A549 treated with Mapracorat at 1 μM for 4 hours (cell line): Measurements from ENCODE around the gene MAGEA6. TPM values are rescaled to one million over a fixed set of nuclear protein-coding genes. Genes with fewer than 3 reads are reported as not detected.

Source experiments
- total RNA-seq: library from RNA; stranded (reverse); fragments of 200-300 nt; extraction: Qiagen RNA extraction; gene quantifications from 5 replicates; pipeline ENCODE4 v1.2.3, GENCODE V29; 2022

Gene MAGEA6
- 11.3 to 13.3 TPM (median 12.0 TPM) in 5 replicates for total RNA-seq

DNA sequence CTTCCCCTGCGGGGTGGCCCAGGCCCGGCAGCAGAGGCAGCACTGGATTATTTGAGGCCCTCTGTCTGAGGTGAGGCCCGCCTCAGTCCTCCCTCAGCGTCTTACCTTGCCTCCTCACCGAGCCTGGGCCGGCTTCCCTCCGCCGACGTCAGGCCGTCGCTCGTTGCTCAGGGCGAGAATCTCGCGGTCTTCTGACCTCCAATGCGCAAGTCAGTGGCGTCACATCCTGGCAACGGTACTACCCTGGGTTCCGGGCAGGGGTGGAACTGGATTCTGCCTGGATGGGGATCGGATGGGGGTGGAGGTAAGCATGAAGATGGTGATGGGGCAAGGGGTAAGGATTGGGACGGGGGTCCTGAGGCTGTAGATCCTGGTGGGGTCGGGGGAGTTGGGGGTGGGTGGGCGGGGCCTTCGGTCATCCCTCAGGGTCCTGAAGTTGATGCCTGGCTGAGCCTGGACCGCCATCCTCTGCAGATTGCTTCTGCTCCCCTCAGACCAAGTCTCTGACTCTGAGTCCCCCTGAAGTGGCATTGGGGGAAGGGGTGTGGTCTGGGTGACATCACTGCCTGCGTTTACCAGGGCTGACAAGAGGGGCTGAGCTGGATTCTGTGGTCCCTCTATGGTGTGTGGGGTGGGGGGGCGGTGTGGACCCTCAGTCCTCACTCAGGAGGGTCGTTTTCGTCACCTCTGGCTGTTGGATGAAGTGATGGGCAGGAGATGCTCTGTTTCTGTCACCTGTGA is at the start of gene MAGEA6:
TSS of gene MAGEA6 (minus strand) at position 141 of the 741 bp plus-strand sequence. CDS start 2,039 bp downstream, outside the sequence.

DNA sequence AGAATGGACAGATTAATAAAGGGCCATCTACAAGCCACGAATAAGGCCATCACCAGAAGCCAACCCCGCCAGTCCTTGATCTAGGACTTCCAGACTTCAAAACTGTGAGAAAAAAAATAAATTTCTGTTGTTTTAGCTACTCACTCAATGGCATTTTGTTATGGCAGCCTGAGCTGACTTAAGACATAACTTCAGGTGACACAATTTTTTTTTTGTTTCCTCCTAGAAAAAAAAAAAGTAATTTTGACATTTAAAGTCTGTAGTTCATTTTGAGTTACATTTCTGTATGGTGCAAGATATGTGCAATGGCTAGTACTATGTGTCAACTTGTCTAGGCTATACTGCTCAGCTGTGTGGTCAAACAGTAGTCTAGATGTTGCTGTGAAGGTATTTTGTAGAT is 10.6 kb downstream of the MAGEA6 start, which contains the start of gene CSAG3:
TSS of gene CSAG3 (plus strand) at position 301 of the 400 bp plus-strand sequence.

GRCh38 chrX:152753686-152754650 is 15.5 kb downstream of the MAGEA6 start, which contains the start of gene MAGEA2:
Gene MAGEA2 (minus strand): TSS chrX:152753842. CDS start chrX:152751363, 2,479 bp downstream.

DNA sequence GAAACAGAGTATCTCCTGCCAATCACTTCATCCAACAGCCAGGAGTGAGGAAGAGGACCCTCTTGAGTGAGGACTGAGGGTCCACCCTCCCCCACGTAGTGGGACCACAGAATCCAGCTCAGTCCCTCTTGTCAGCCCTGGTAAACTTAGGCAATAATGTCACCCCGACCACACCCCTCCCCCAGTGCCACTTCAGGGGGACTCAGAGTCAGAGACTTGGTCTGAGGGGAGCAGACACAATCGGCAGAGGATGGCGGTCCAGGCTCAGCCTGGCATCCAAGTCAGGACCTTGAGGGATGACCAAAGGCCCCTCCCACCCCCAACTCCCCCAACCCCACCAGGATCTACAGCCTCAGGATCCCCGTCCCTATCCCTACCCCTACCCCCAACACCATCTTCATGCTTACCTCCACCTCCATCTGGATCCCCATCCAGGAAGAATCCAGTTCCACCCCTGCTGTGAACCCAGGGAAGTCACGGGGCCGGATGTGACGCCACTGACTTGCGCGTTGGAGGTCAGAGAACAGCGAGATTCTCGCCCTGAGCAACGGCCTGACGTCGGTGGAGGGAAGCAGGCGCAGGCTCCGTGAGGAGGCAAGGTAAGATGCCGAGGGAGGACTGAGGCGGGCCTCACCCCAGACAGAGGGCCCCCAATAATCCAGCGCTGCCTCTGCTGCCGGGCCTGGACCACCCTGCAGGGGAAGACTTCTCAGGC is 36.1 kb downstream of the MAGEA6 start, which contains the start of the genes CSAG1 and MAGEA12:
TSS of gene CSAG1 (minus strand) at position 461 of the 715 bp plus-strand sequence. CDS start 1,261 bp downstream, outside the sequence.
TSS of gene MAGEA12 (plus strand) at position 497 of the 715 bp plus-strand sequence. CDS start 2,405 bp downstream, outside the sequence.

Other genes starting within 250 kb of the MAGEA6 start
- gene GABRQ, start 131.8 kb downstream of the MAGEA6 start, total RNA-seq, result 0.16 to 0.22 TPM (median 0.18 TPM) in 5 replicates
- gene MAGEA3, start 70.9 kb downstream of the MAGEA6 start, total RNA-seq, result 2.8 to 4.1 TPM (median 3.2 TPM) in 5 replicates
- not detected in 5 replicates for gene CSAG2, start 60.4 kb downstream of the MAGEA6 start, total RNA-seq
- gene MAGEA2B, start 55.1 kb downstream of the MAGEA6 start, total RNA-seq, result 0.19 TPM in 1 of 5 replicates, not detected in the others
- 0.26 to 0.92 TPM (median 0.43 TPM) in 4 of 5 replicates, not detected in the other for gene CSAG1, start 36.0 kb downstream of the MAGEA6 start, total RNA-seq
- gene MAGEA12, start 35.9 kb downstream of the MAGEA6 start, total RNA-seq, result 0.11 to 0.26 TPM (median 0.15 TPM) in 5 replicates
- gene MAGEA2, start 15.8 kb downstream of the MAGEA6 start, total RNA-seq, result 0.12 to 0.27 TPM in 2 of 5 replicates, not detected in the others
- gene CSAG3, start 10.5 kb downstream of the MAGEA6 start, total RNA-seq, result not detected in 5 replicates
- 68.6 to 94.0 TPM (median 73.6 TPM) in 5 replicates for gene CETN2, start 61.1 kb upstream of the MAGEA6 start, total RNA-seq
- 40.7 to 44.6 TPM (median 42.8 TPM) in 5 replicates for gene NSDHL, start 61.4 kb upstream of the MAGEA6 start, total RNA-seq
- 6.9 to 8.3 TPM (median 7.4 TPM) in 5 replicates for gene ZNF185, start 128.4 kb upstream of the MAGEA6 start, total RNA-seq
- gene PNMA5, start 224.4 kb upstream of the MAGEA6 start, total RNA-seq, result not detected in 5 replicates